ENCODE data around the gene EXOC4. TPM values are rescaled to one million over a fixed set of nuclear protein-coding genes. Genes with fewer than 3 reads are reported as not detected.
A peak's percentile ranks its signal among the peaks of the same experiment; 100 is the strongest.

Gene EXOC4
- total RNA-seq, 1 donor from 2014 or later: 67.7 TPM

DNA sequence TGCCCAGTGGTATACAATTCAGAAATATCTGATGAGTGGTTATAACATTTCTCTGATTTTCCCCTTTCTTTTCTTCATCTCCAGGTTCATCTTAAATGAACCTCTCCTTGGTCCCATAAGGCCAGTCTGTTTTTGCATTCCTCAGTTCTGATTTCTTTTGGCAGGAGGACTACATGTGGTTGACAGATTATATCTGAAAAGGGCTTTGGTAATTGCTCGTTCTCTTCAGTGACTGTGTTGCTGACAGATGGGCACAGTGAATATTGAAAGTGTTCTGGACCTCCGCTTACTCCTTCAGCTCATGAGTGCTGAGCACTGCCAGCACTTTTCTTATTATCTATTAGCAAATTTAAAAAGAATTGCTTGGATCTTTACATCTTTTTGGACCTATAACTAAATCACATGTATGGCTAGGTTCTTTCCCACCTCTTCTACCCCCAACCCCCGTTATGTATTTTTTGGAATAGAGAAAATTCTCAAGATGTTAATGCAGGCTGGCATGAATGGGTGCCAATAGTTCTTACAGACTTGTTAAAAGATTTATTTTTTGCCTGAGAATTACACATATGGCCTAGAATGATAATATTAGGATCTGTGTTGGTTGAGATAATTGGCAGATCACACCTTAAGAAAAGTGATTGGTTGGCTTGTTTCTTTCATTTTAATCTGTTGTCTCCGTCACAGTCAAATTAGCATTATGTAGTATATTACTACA is 323.0 kb downstream of the EXOC4 start:
- peaks cover 1% of the 10 kb centered on the region for H3K36me3 Mint-ChIP-seq (ENCODE audit: low read depth)
- H3K4me3 Mint-ChIP-seq (ENCODE audit: unreplicated experiment): no peak overlapping the region
- H3K27ac Mint-ChIP-seq (ENCODE audit: unreplicated experiment): no peak overlapping the region
- peaks cover 13% of the 10 kb centered on the region for H3K4me1 Mint-ChIP-seq (ENCODE audit: low read depth)
- H3K9me3 Mint-ChIP-seq (ENCODE audit: low read depth): no peaks in the 10 kb centered on the region
- no peak for DNase-seq (ENCODE audit: low spot score)
- TF ChIP-seq, protein P1, sequence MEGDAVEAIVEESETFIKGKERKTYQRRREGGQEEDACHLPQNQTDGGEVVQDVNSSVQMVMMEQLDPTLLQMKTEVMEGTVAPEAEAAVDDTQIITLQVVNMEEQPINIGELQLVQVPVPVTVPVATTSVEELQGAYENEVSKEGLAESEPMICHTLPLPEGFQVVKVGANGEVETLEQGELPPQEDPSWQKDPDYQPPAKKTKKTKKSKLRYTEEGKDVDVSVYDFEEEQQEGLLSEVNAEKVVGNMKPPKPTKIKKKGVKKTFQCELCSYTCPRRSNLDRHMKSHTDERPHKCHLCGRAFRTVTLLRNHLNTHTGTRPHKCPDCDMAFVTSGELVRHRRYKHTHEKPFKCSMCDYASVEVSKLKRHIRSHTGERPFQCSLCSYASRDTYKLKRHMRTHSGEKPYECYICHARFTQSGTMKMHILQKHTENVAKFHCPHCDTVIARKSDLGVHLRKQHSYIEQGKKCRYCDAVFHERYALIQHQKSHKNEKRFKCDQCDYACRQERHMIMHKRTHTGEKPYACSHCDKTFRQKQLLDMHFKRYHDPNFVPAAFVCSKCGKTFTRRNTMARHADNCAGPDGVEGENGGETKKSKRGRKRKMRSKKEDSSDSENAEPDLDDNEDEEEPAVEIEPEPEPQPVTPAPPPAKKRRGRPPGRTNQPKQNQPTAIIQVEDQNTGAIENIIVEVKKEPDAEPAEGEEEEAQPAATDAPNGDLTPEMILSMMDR (IDR thresholded peaks at IDR 0.05): no peak
- no peaks in the 10 kb centered on the region for H3K27me3 Mint-ChIP-seq (ENCODE audit: low read depth)

DNA sequence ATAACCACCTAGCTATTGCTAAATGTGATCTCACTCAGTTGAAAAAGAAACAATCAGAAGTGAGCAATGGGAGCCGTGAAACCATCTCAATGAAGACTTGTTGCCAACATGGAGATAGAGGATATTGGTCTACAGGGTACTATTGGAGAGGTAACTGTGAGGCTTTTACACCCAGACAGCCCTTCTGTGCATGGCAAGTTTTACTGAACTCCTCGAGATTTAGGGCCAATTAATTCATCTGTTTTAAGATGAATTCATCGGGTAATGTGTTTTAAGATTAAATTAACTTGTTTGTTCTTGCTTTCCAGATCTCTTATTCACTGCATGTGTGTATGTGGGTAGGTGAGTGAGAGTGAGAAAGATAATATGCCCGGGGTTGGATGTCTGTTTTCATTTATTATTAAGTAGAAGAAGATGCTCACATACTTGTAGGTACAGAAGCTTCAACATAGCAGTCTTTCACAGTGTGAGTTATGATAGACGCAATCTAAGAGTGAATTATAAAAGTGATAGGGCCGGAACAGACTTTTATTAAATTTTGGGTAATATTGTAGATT is 323.8 kb downstream of the EXOC4 start:
- Mint-ChIP-seq H3K9me3 (ENCODE audit: low read depth) (no peaks in the 10 kb centered on the region), H3K27ac (ENCODE audit: unreplicated experiment) (no peak overlapping the region), H3K4me1 (ENCODE audit: low read depth) (peaks cover 13% of the 10 kb centered on the region), H3K4me3 (ENCODE audit: unreplicated experiment) (no peak overlapping the region), H3K27me3 (ENCODE audit: low read depth) (no peaks in the 10 kb centered on the region), H3K36me3 (ENCODE audit: low read depth) (peaks cover 1% of the 10 kb centered on the region)
- DNase-seq (ENCODE audit: low spot score): no peak
- TF ChIP-seq, protein P1 (IDR thresholded peaks at IDR 0.05): no peak

DNA sequence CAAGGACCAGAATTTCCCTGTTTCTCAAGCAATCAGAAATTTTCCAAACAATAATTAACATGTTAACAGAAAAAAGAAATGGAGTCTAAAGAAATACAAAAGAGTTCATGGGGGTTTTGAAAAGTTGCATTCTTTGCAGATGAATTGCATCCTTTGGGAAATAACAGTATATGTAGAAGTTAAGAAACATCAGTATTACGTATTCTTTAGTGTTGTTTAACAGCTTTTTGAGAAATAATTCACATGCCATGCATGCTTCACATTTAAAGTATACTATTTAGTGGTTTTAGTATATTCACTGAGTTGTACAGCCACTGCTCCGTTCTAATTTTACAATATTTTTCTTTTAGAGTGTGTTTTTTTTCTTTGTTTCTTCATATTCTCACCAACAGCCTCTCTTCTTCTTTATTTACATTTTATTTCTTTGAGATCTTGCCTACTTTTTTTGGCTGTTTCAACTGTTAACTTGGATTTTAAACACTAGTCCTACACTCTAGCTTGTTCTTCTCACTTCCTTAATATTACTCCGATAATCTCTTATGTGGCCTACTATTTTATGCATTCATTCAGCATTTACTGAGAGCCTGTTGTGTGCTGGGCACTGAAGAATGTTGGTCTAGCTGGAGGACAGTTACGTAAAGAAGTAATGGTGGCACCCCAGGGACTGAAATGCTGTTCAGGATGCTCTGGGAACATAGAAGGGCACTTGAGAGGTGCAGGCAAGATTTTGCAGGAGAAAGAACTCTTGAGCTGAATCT is 330.1 kb downstream of the EXOC4 start:
- Mint-ChIP-seq H3K36me3 (ENCODE audit: low read depth) (peaks cover 1% of the 10 kb centered on the region), H3K27me3 (ENCODE audit: low read depth) (no peaks in the 10 kb centered on the region), H3K27ac (ENCODE audit: unreplicated experiment) (peak overlapping the region; percentile 85), H3K4me3 (ENCODE audit: unreplicated experiment) (no peak overlapping the region), H3K4me1 (ENCODE audit: low read depth) (peaks cover 30% of the 10 kb centered on the region), H3K9me3 (ENCODE audit: low read depth) (no peaks in the 10 kb centered on the region)
- TF ChIP-seq, protein P1 (IDR thresholded peaks at IDR 0.05): no peak
- DNase-seq (ENCODE audit: low spot score): no peak

DNA sequence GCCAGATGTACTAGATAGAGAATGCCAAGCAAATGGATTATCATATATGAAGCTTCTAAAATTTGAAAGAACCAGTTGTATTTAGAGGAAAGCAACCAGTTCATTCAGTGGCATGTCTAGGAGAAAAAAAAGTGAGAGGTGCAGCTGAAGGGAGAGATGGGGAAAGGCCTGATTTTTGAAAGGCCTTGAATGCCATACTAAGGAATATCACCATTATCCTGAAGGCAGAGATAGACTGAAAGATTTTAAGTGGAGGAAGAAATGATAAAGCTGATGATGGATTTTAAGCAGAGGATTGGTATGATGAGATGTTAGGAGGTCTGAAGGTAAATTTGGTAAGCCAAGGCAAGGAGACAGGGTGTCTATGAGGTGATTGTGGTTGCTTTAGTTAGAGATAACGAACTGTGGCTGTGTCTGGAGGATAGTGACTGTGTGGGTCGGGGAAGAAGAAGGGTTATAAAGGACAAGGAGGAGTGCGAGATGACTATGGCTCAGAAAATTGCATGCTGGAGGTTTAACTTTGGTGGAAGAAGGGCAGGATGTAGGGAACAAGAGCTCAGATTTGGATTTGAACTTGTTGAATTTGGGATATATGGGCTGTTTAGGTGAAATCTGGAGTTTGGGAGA is 330.8 kb downstream of the EXOC4 start:
- no peaks in the 10 kb centered on the region for H3K9me3 Mint-ChIP-seq (ENCODE audit: low read depth)
- TF ChIP-seq, protein P1 (IDR thresholded peaks at IDR 0.05): no peak
- H3K27me3 Mint-ChIP-seq (ENCODE audit: low read depth): no peaks in the 10 kb centered on the region
- peak overlapping the region; percentile 80 for H3K27ac Mint-ChIP-seq (ENCODE audit: unreplicated experiment)
- DNase-seq (ENCODE audit: low spot score): no peak
- no peak overlapping the region for H3K4me3 Mint-ChIP-seq (ENCODE audit: unreplicated experiment)
- peaks cover 30% of the 10 kb centered on the region for H3K4me1 Mint-ChIP-seq (ENCODE audit: low read depth)
- H3K36me3 Mint-ChIP-seq (ENCODE audit: low read depth): peaks cover 1% of the 10 kb centered on the region

All from chondrocyte (in vitro differentiated cells).